ENCODE data around the gene MATN1.

Gene MATN1

GRCh38 chr1:30718636-30719405 is 4.6 kb downstream of the MATN1 start:
- Mint-ChIP-seq H3K36me3 (no peaks in the 10 kb centered on the region), H3K27ac (peak overlapping the region; percentile 99), H3K4me1 (peaks cover 22% of the 10 kb centered on the region), H3K27me3 (peaks cover 12% of the 10 kb centered on the region), H3K9me3 (peaks cover 12% of the 10 kb centered on the region), H3K4me3 (peak overlapping the region; percentile 92)
- peak; percentile 87 for DNase-seq
- CTCF ChIA-PET, result interaction anchor here (0.6 to 11.4 kb wide), 25 partner anchors 9 to 1798 kb away, joined by 3 to 465 read pairs (median 6); partner anchors contain the start of gene LAPTM5

GRCh38 chr1:30718091-30718635 is 5.2 kb downstream of the MATN1 start:
- peak; percentile 99 for DNase-seq
- no peaks in the 10 kb centered on the region for H3K36me3 Mint-ChIP-seq
- H3K9me3 Mint-ChIP-seq, result peaks cover 12% of the 10 kb centered on the region
- peak overlapping the region; percentile 92 for H3K4me3 Mint-ChIP-seq
- CTCF ChIA-PET, result interaction anchor here (0.7 to 11.4 kb wide), 19 partner anchors 9 to 704 kb away, joined by 3 to 465 read pairs (median 7); partner anchors contain the start of gene LAPTM5
- peaks cover 19% of the 10 kb centered on the region for H3K27me3 Mint-ChIP-seq
- peak overlapping the region; percentile 99 for H3K27ac Mint-ChIP-seq
- H3K4me1 Mint-ChIP-seq, result peaks cover 22% of the 10 kb centered on the region

DNA sequence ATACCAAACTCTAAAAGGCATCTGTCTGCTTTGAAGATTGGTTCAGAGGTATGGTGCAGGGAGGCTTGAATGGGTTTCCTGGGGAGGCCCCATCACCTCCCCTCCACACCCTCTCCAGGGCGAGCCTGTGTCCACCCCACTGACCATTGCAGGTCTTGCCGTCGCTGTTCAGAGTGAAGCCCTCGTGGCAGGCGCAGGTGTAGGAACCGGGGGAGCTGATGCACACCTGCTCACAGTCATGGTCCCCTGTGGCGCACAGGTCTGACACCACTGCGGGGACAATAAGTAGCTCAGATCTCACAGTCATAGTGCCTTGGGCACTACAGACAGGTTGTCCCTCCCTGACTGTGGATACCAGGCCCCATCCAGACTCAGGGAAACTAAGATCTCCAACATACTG is 6.7 kb downstream of the MATN1 start:
- peaks cover 12% of the 10 kb centered on the region for H3K9me3 Mint-ChIP-seq
- H3K4me3 Mint-ChIP-seq, result peak overlapping the region; percentile 92
- CTCF ChIA-PET, result interaction anchor here (1.6 kb wide), 1 partner anchor 64 kb away, joined by 7 read pairs; no protein-coding TSS in a partner anchor
- peak overlapping the region; percentile 72 for H3K27ac Mint-ChIP-seq
- no peak for DNase-seq
- H3K36me3 Mint-ChIP-seq, result no peaks in the 10 kb centered on the region
- peaks cover 22% of the 10 kb centered on the region for H3K4me1 Mint-ChIP-seq
- H3K27me3 Mint-ChIP-seq, result peaks cover 31% of the 10 kb centered on the region

DNA sequence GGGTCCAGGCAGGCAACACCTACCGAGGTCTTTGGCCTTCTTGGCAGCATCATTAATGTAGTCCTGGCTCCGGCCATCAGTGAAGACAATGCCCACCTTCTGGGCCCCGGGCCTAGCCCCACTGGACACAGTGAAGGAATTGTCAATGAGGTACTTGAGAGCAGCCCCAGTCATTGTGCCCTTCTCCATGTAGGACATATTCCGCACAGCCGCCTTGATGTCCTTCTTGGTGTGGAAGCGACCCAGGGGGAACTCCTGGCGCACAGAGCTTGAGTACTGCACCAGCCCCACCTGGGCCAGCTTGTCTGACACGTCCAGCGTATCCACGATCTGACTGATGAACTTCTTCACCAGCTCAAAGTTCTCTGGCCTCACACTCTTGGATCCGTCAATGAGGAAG is 7.5 kb downstream of the MATN1 start:
- peaks cover 12% of the 10 kb centered on the region for H3K9me3 Mint-ChIP-seq
- DNase-seq, result no peak
- no peak overlapping the region for H3K27ac Mint-ChIP-seq
- no peaks in the 10 kb centered on the region for H3K36me3 Mint-ChIP-seq
- H3K4me3 Mint-ChIP-seq, result no peak overlapping the region
- CTCF ChIA-PET, result interaction anchor here (1.6 kb wide), 1 partner anchor 64 kb away, joined by 7 read pairs; no protein-coding TSS in a partner anchor
- peaks cover 33% of the 10 kb centered on the region for H3K27me3 Mint-ChIP-seq
- peaks cover 21% of the 10 kb centered on the region for H3K4me1 Mint-ChIP-seq

DNA sequence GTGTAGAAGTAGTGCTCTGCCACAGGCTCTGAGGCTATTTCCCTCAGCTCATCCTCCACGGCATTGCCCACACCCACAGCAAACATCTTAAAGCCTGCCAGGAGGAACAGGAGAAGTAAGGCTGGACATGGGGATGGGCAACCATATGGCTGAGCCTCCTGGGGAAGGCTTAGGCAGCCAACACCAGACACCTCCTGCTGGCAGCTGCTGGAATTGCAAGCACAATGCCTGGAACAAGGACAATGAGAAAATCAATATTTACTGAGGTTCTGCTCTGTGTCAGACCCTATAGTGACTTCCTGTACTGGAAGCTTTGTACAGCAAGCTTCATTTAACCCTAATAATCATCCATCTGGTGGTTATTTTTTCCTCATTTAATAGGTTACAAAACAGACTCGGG is 8.2 kb downstream of the MATN1 start:
- no peak for DNase-seq
- H3K27ac Mint-ChIP-seq, result no peak overlapping the region
- no peaks in the 10 kb centered on the region for H3K36me3 Mint-ChIP-seq
- CTCF ChIA-PET, result interaction anchor here (1.3 kb wide), 1 partner anchor 65 kb away, joined by 3 read pairs; no protein-coding TSS in a partner anchor
- H3K4me3 Mint-ChIP-seq, result no peak overlapping the region
- H3K4me1 Mint-ChIP-seq, result peaks cover 17% of the 10 kb centered on the region
- H3K9me3 Mint-ChIP-seq, result peaks cover 12% of the 10 kb centered on the region
- H3K27me3 Mint-ChIP-seq, result peaks cover 35% of the 10 kb centered on the region

DNA sequence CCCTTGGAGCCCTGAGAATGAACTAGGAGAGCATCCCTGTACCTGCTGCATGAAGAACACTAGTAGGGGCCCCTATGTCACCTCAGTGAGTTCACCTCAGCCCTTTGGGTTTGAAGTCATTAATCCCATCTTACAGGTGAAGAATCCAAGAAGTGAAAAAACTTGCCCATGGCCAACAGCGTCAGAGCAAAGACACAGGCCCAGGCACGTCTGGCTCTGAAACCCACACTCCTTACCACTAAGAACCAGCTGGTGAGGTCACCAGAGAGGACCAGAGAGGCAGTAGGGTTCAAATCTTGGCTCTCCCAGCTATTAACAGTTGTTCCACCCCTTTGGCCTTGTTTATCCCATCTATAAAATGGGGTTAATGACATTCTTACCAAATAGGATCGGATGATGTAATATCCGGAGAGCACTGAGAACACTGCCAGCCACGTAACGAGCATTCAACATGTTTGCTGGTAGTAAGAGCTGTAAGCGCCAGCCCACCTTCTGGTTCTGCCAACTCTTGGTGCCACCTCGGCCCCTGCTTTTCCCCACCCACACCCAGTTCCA is 8.8 kb downstream of the MATN1 start:
- peaks cover 12% of the 10 kb centered on the region for H3K9me3 Mint-ChIP-seq
- no peaks in the 10 kb centered on the region for H3K36me3 Mint-ChIP-seq
- H3K27me3 Mint-ChIP-seq, result peaks cover 37% of the 10 kb centered on the region
- H3K27ac Mint-ChIP-seq, result no peak overlapping the region
- H3K4me3 Mint-ChIP-seq, result no peak overlapping the region
- DNase-seq, result no peak
- CTCF ChIA-PET, result interaction anchor here (1.3 kb wide), 1 partner anchor 65 kb away, joined by 3 read pairs; no protein-coding TSS in a partner anchor
- peaks cover 11% of the 10 kb centered on the region for H3K4me1 Mint-ChIP-seq

DNA sequence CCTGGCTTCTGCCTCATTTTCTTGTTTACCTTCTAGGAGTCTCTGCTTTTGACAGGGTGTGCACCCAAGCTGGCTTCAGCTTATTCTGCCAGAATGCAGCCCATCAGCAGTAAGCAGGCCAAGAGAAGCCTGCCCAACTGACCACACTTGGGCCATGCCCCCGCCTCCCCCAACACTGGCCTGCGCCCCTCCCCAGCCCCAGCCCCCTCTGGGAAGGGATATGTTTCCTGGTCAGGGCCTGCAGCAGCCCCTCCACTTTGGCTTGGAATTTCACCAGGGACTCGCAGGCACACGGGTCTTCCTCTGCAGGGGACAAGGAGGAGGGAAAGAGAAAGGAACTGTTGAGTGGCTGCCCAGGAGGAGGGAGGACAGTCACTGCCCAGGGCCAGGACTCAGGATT is 9.4 kb downstream of the MATN1 start:
- peaks cover 12% of the 10 kb centered on the region for H3K9me3 Mint-ChIP-seq
- CTCF ChIA-PET, result interaction anchor here (1.3 kb wide), 1 partner anchor 66 kb away, joined by 3 read pairs; no protein-coding TSS in a partner anchor
- no peak for DNase-seq

DNA sequence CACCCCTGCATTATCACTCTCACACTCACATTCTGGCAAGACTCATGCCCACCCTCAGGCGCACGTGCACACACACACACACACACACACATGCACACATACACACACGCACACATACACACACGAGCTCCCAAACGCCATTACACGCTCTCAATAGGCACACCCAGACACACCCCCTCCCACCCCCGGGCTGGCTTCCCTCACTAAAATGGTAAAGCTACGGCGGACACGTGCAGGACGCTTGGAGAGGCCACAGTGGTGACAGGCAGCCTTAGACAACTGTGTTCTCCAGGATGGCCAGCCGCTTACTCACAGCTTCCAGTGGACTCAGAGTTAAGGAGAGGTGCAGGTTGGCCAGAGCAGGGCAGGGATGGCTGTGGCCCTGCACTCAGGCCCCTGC is 10.1 kb downstream of the MATN1 start:
- CTCF ChIA-PET, result no interaction called here
- Mint-ChIP-seq H3K36me3 (no peaks in the 10 kb centered on the region), H3K27me3 (peaks cover 41% of the 10 kb centered on the region), H3K27ac (no peak overlapping the region), H3K4me3 (no peak overlapping the region), H3K4me1 (peaks cover 6% of the 10 kb centered on the region), H3K9me3 (peaks cover 12% of the 10 kb centered on the region)
- no peak for DNase-seq

More for the DNA sequence above, 9.4 kb downstream of the MATN1 start:
- H3K4me3 Mint-ChIP-seq, result no peak overlapping the region
- H3K27me3 Mint-ChIP-seq, result peaks cover 37% of the 10 kb centered on the region
- H3K4me1 Mint-ChIP-seq, result peaks cover 6% of the 10 kb centered on the region
- no peak overlapping the region for H3K27ac Mint-ChIP-seq
- H3K36me3 Mint-ChIP-seq, result no peaks in the 10 kb centered on the region

DNA sequence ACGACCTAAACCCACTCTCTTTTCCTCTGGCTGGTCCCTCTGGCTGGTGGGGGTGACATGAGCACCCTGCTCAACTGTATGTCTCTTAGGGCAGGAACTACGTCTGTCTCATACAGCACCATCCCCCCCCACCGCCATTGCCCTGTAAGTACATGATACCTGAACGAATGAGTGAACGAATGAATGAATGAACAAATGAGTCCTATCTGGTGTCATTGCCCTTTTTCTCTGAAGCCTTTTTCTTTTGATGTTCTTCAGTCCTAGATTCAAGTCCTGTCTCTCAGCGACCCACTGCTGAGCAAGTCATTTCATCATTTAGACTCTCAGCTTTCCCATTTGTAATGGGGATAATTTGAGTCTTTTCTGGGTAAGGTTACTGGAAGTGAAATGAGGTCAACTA is 10.8 kb downstream of the MATN1 start:
- CTCF ChIA-PET, result no interaction called here
- H3K4me3 Mint-ChIP-seq, result no peak overlapping the region
- peaks cover 38% of the 10 kb centered on the region for H3K27me3 Mint-ChIP-seq
- no peak for DNase-seq
- no peak overlapping the region for H3K27ac Mint-ChIP-seq
- no peaks in the 10 kb centered on the region for H3K36me3 Mint-ChIP-seq
- H3K9me3 Mint-ChIP-seq, result peaks cover 12% of the 10 kb centered on the region
- H3K4me1 Mint-ChIP-seq, result peaks cover 2% of the 10 kb centered on the region

- Mint-ChIP-seq H3K27ac (no peak overlapping the region), H3K27me3 (peaks cover 44% of the 10 kb centered on the region), H3K9me3 (peaks cover 3% of the 10 kb centered on the region), H3K36me3 (no peaks in the 10 kb centered on the region), H3K4me3 (no peak overlapping the region), H3K4me1 (no peaks in the 10 kb centered on the region)
- no peak for DNase-seq
- CTCF ChIA-PET, result no interaction called here
Measured at GRCh38 chr1:30710407-30710806, 13.0 kb downstream of the MATN1 start.

DNA sequence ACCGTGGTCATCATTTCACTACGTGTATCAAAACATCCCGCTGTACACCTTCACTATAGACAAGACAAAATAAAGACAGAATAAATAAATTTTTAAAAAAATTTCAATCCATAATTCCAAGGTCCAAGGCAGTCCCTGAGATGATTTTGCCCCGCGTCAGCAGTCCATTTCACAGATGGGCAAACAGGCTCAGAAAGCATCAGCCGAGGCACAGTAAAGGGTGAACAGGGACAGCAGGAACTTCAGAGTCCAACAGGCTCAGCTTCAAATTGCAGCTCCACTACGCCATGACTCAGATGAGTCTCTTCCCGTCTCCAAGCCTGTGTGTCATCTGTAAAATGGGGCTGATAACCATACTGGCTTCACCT is 15.0 kb downstream of the MATN1 start:
- Mint-ChIP-seq H3K4me1 (no peaks in the 10 kb centered on the region), H3K27me3 (peaks cover 31% of the 10 kb centered on the region), H3K36me3 (no peaks in the 10 kb centered on the region), H3K9me3 (no peaks in the 10 kb centered on the region), H3K4me3 (no peak overlapping the region), H3K27ac (no peak overlapping the region)
- no peak for DNase-seq
- CTCF ChIA-PET, result interaction anchor here (1.0 to 1.3 kb wide), 3 partner anchors 328 to 1377 kb away, joined by 3 to 10 read pairs (median 3); no protein-coding TSS in a partner anchor

- CTCF ChIA-PET, result interaction anchor here (0.6 to 1.1 kb wide), 4 partner anchors 241 to 914 kb away, joined by 3 to 10 read pairs (median 3); no protein-coding TSS in a partner anchor
- Mint-ChIP-seq H3K4me1 (no peaks in the 10 kb centered on the region), H3K4me3 (no peak overlapping the region), H3K27me3 (peaks cover 27% of the 10 kb centered on the region), H3K36me3 (no peaks in the 10 kb centered on the region), H3K9me3 (no peaks in the 10 kb centered on the region), H3K27ac (no peak overlapping the region)
- peak; percentile 73 for DNase-seq
Measured at GRCh38 chr1:30707412-30708360, 15.7 kb downstream of the MATN1 start.

DNA sequence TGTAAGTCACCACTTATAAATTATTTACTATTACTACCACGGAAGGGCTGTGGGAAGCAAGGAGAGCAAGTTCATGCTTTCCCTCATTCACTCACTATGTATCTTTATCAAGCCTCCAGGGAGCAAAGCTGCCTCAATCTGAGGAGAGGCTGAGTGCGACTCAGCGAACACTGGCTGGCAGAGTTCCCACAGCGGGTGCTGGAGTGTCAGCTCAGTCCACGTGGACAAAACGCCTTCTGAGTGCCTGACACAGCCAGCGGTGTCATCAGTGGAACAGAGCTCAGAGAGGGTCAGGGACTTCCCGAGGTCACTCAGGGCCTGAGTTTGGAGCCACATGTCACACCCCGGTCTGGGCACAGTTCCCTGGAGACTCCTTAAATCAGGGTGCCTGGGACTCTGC is 16.9 kb downstream of the MATN1 start:
- CTCF ChIA-PET, result no interaction called here
- Mint-ChIP-seq H3K36me3 (no peaks in the 10 kb centered on the region), H3K27ac (no peak overlapping the region), H3K27me3 (peaks cover 16% of the 10 kb centered on the region), H3K4me1 (no peaks in the 10 kb centered on the region), H3K9me3 (no peaks in the 10 kb centered on the region), H3K4me3 (no peak overlapping the region)
- DNase-seq, result no peak

DNA sequence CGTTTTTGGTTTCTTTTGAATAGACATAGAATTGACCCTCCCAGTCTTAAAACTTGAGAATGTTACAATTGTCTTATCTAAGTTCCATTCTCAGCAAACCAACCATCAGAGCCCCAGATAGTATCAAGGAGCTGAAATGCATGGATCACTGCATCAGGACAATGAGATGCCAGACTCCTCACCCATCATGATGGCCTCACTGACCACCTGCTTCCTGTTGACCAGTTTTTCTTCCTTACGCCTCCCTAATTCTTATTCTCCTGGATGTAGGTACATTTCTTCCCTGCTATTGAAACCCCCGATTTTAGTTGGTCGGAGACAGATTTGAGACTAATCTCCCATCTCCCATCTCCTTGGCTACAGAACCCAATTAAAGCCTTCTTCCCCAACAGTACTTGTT is 17.7 kb downstream of the MATN1 start:
- no peak overlapping the region for H3K27ac Mint-ChIP-seq
- H3K36me3 Mint-ChIP-seq, result no peaks in the 10 kb centered on the region
- CTCF ChIA-PET, result no interaction called here
- peaks cover 15% of the 10 kb centered on the region for H3K27me3 Mint-ChIP-seq
- no peaks in the 10 kb centered on the region for H3K4me1 Mint-ChIP-seq
- no peak overlapping the region for H3K4me3 Mint-ChIP-seq
- no peak for DNase-seq
- no peaks in the 10 kb centered on the region for H3K9me3 Mint-ChIP-seq
